ENCODE data around the gene YWHAG. TPM values are rescaled to one million over a fixed set of nuclear protein-coding genes. Genes with fewer than 3 reads are reported as not detected.

The YWHAG gene
- total and polyA plus RNA-seq, 9 of the 15 experiments (the other 6 are each of a cell fraction or from before 2014, with no cell fraction given) = 30.4 to 246 (median 94.5) TPM

GRCh38 chr7:76302347-76303201 is 56.2 kb downstream of the YWHAG start, which contains the start of gene HSPB1 (continued):
- no peak for TF ChIP-seq TSHZ1 (CRISPR knock-in tag; IDR thresholded peaks at IDR 0.05)
- no peak for TF ChIP-seq ZNF583 (CRISPR knock-in tag; IDR thresholded peaks at IDR 0.05)
- TF ChIP-seq ZNF239 (CRISPR knock-in tag; IDR thresholded peaks at IDR 0.05) = 0 out of 2 replicates have a peak, but pooled peaks have one; percentile 14
- no peak for TF ChIP-seq CREB5 (CRISPR knock-in tag; IDR thresholded peaks at IDR 0.05)
- TF ChIP-seq ETV1 (tag; conservative IDR thresholded peaks at IDR 0.05; ENCODE audit: low read depth) = no peak
- no peak for TF ChIP-seq PRMT5 (CRISPR knock-in tag; IDR thresholded peaks at IDR 0.05)
- TF ChIP-seq MTA1 (IDR thresholded peaks at IDR 0.05; ENCODE audit: borderline replicate concordance) = 0 out of 2 replicates have a peak, but pooled peaks have one; percentile 14
- TF ChIP-seq POLR2G (IDR thresholded peaks at IDR 0.05; ENCODE audit: low read depth, low read length) = peak; percentile 99
- TF ChIP-seq MED1 (CRISPR knock-in tag; IDR thresholded peaks at IDR 0.05; ENCODE audit: borderline replicate concordance) = no peak
- TF ChIP-seq BRCA1 (IDR thresholded peaks at IDR 0.05) = no peak
- TF ChIP-seq BRCA1 (CRISPR knock-in tag; IDR thresholded peaks at IDR 0.05) = no peak
- TF ChIP-seq E2F4 (CRISPR knock-in tag; IDR thresholded peaks at IDR 0.05; ENCODE audit: low read depth) = no peak
- TF ChIP-seq CC2D1A (IDR thresholded peaks at IDR 0.05) = no peak; the same call in 1 of the 2 replicates
- 0 out of 4 replicates have a peak, but pooled peaks of 1 of the 2 experiments have one; percentile 5 for TF ChIP-seq FOXA3 (CRISPR knock-in tag; conservative IDR thresholded peaks at IDR 0.05 in 1 of 2, IDR thresholded peaks at IDR 0.05 in 1 of 2)
- TF ChIP-seq FOXJ3 (CRISPR knock-in tag; IDR thresholded peaks at IDR 0.05) = no peak
- TF ChIP-seq BRF2 (IDR thresholded peaks at IDR 0.05; ENCODE audit: borderline replicate concordance, insufficient read depth, insufficient read length) = no peak
- no peak for TF ChIP-seq HCFC1 (IDR thresholded peaks at IDR 0.05; ENCODE audit: low read depth, low read length)
- peak; percentile 77 for TF ChIP-seq ZNF395 (CRISPR knock-in tag; IDR thresholded peaks at IDR 0.05)
